ENCODE data around the gene RAD51B.

- TF ChIP-seq POLR2A (IDR thresholded peaks at IDR 0.05) (no peak), CTCF (IDR thresholded peaks at IDR 0.05) (no peak), EP300 (IDR thresholded peaks at IDR 0.05) (no peak)
These were observed 411.6 kb downstream of the RAD51B start for GRCh38 chr14:68230950-68231717.
